ENCODE measurements around the gene PRAMEF33.
"Not testable (repeated sequence)": the region's sequence is repeated elsewhere in the genome, so short reads cannot be mapped to it uniquely, and the experiment has no call there.

GRCh38 chr1:13277016-13277415 is 26.3 kb upstream of the PRAMEF33 start:
- TF ChIP-seq EZH2 (IDR thresholded peaks at IDR 0.05; ENCODE audit: borderline replicate concordance, low read depth, low read length, severe bottlenecking); CTCF (IDR thresholded peaks at IDR 0.05; ENCODE audit: borderline replicate concordance, extremely low read depth, low read length, poor library complexity, severe bottlenecking): not testable (repeated sequence)

Data from DND-41 (cell line).